Eye (tissue), 1 donor: ENCODE data around the gene GOLGA6C.
"Not testable (repeated sequence)": the region's sequence is repeated elsewhere in the genome, so short reads cannot be mapped to it uniquely, and the experiment has no call there.

ENCODE experiments used
- DNase-seq: peaks from one replicate; pipeline ENCODE4 v3.0.0-alpha.2; 2015

GOLGA6C gene

GRCh38 chr15:75227663-75228280, 30.4 kb upstream of the GOLGA6C start:
- DNase-seq, result no peak

- no peak for DNase-seq
Measured at GRCh38 chr15:75228787-75229186, 29.3 kb upstream of the GOLGA6C start.

- no peak for DNase-seq
Measured at GRCh38 chr15:75229191-75230015, 28.7 kb upstream of the GOLGA6C start.

- DNase-seq, result no peak
Measured at GRCh38 chr15:75230016-75230343, 28.2 kb upstream of the GOLGA6C start.

GRCh38 chr15:75230551-75231371, 27.4 kb upstream of the GOLGA6C start:
- no peak for DNase-seq

- DNase-seq, result no peak
Measured at GRCh38 chr15:75231836-75232235, 26.3 kb upstream of the GOLGA6C start.

GRCh38 chr15:75232252-75232813, 25.8 kb upstream of the GOLGA6C start:
- DNase-seq, result no peak

- no peak for DNase-seq
Measured at GRCh38 chr15:75232826-75233503, 25.2 kb upstream of the GOLGA6C start.

- no peak for DNase-seq
Measured at GRCh38 chr15:75233504-75234190, 24.5 kb upstream of the GOLGA6C start.

GRCh38 chr15:75234191-75234810, 23.8 kb upstream of the GOLGA6C start:
- DNase-seq, result no peak

GRCh38 chr15:75235051-75235673, 23.0 kb upstream of the GOLGA6C start:
- no peak for DNase-seq

- DNase-seq, result no peak
Measured at GRCh38 chr15:75235760-75236729, 22.1 kb upstream of the GOLGA6C start.

GRCh38 chr15:75237316-75237982, 20.7 kb upstream of the GOLGA6C start:
- DNase-seq, result no peak

GRCh38 chr15:75238150-75238549, 20.0 kb upstream of the GOLGA6C start:
- DNase-seq, result no peak

GRCh38 chr15:75245741-75246140, 12.4 kb upstream of the GOLGA6C start:
- not testable (repeated sequence) for DNase-seq

- not testable (repeated sequence) for DNase-seq
Measured at GRCh38 chr15:75248991-75249390, 9.1 kb upstream of the GOLGA6C start.

- no peak for DNase-seq
Measured at GRCh38 chr15:75249726-75250125, 8.4 kb upstream of the GOLGA6C start.

- not testable (repeated sequence) for DNase-seq
Measured at GRCh38 chr15:75251343-75251742, 6.8 kb upstream of the GOLGA6C start.

GRCh38 chr15:75252285-75252684, 5.8 kb upstream of the GOLGA6C start:
- DNase-seq, result not testable (repeated sequence)
